ENCODE results near the gene ADGRD1. TPM values are rescaled to one million over a fixed set of nuclear protein-coding genes. Genes with fewer than 3 reads are reported as not detected.

The ADGRD1 gene
- total RNA-seq, 1 donor from 2014 or later, result 0.47 TPM

DNA sequence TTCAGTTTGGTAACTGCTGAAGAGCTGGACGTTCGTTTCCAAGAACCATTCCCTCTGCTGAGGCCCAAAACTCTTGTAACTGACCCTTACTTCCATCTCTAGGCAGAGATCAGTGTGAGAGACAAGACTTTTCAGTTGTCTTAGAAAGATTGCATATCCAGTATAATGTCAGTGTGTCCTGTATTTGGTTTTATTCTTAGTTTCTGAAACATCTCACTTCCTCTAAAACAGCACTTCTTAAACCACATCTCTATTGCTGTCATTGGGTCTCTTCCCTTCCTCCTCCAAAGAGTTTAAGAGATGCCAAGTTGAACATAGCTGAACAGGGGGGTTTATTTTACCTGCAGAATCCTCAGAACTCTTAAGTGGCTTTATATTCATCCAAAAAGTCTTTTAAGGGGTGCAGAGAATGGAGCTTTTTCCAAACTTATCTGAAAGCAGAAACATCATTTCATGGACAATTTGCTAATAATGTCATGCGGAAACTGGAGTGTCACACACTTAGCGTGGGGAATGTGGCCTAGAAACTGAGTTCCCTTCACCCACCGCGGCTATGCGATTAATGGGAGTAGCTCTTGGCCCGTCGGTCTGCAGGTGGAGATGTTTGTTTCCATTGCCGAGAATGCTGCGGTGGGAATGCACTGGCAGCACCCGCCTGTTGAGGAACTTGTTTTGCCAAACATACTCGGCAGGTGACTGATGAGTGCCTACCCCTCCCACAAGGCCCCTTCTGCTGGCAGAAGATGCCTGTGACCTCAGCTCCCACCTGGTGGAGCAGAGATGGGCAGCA is 148.2 kb downstream of the ADGRD1 start:
- Mint-ChIP-seq H3K4me1 (peaks cover 15% of the 10 kb centered on the region), H3K4me3 (no peak overlapping the region), H3K36me3 (ENCODE audit: low read depth) (no peaks in the 10 kb centered on the region), H3K27ac (no peak overlapping the region), H3K9me3 (no peaks in the 10 kb centered on the region), H3K27me3 (peaks cover 8% of the 10 kb centered on the region)
- TF ChIP-seq, protein P1, sequence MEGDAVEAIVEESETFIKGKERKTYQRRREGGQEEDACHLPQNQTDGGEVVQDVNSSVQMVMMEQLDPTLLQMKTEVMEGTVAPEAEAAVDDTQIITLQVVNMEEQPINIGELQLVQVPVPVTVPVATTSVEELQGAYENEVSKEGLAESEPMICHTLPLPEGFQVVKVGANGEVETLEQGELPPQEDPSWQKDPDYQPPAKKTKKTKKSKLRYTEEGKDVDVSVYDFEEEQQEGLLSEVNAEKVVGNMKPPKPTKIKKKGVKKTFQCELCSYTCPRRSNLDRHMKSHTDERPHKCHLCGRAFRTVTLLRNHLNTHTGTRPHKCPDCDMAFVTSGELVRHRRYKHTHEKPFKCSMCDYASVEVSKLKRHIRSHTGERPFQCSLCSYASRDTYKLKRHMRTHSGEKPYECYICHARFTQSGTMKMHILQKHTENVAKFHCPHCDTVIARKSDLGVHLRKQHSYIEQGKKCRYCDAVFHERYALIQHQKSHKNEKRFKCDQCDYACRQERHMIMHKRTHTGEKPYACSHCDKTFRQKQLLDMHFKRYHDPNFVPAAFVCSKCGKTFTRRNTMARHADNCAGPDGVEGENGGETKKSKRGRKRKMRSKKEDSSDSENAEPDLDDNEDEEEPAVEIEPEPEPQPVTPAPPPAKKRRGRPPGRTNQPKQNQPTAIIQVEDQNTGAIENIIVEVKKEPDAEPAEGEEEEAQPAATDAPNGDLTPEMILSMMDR (IDR thresholded peaks at IDR 0.05), result no peak
- CTCF ChIA-PET, result interaction anchor here (1.2 to 1.5 kb wide), 2 partner anchors 30 to 31 kb away, joined by 3 read pairs; no protein-coding TSS in a partner anchor
- DNase-seq, result no peak
- ATAC-seq (ENCODE audit: low read depth), result peak; percentile 38
- intact Hi-C loops (cut with micrococcal nuclease), result loop anchor here (10.0 kb wide), 1 partner anchor 623 kb away; no protein-coding TSS in a partner anchor
- POLR2A ChIA-PET, result no interaction called here

DNA sequence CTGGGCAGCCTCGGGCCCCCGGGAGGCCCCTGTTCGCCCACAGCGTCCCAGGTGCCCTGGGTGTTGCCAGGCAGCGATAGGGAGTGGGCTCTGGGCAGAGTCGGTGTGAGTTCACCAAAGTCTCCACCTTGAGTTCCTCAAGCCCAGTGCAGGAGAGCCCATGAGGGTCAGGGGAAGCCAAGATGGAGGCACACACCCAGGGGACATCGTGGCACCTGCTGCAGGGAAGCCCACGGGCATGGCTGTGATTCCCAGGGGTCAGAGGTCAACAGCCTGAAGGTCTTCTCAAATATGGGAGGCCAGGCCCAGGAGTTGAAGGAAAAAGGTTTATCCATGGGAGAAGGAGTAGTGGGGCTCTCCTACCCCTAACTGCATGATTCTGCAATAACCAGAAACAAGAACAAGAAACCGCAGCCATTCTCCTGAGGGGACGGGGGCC is 148.8 kb downstream of the ADGRD1 start:
- TF ChIP-seq, protein P1 (IDR thresholded peaks at IDR 0.05), result no peak
- H3K4me3 Mint-ChIP-seq, result no peak overlapping the region
- CTCF ChIA-PET, result interaction anchor here (1.2 to 4.1 kb wide), 2 partner anchors 30 kb away, joined by 3 to 43 read pairs; no protein-coding TSS in a partner anchor
- H3K27ac Mint-ChIP-seq, result no peak overlapping the region
- intact Hi-C loops (cut with micrococcal nuclease), result loop anchor here (10.0 kb wide), 1 partner anchor 622 kb away; no protein-coding TSS in a partner anchor
- peaks cover 15% of the 10 kb centered on the region for H3K4me1 Mint-ChIP-seq
- peak; percentile 9 for DNase-seq
- H3K36me3 Mint-ChIP-seq (ENCODE audit: low read depth), result no peaks in the 10 kb centered on the region
- ATAC-seq (ENCODE audit: low read depth), result no peak
- no peaks in the 10 kb centered on the region for H3K9me3 Mint-ChIP-seq
- peaks cover 8% of the 10 kb centered on the region for H3K27me3 Mint-ChIP-seq
- POLR2A ChIA-PET, result no interaction called here

DNA sequence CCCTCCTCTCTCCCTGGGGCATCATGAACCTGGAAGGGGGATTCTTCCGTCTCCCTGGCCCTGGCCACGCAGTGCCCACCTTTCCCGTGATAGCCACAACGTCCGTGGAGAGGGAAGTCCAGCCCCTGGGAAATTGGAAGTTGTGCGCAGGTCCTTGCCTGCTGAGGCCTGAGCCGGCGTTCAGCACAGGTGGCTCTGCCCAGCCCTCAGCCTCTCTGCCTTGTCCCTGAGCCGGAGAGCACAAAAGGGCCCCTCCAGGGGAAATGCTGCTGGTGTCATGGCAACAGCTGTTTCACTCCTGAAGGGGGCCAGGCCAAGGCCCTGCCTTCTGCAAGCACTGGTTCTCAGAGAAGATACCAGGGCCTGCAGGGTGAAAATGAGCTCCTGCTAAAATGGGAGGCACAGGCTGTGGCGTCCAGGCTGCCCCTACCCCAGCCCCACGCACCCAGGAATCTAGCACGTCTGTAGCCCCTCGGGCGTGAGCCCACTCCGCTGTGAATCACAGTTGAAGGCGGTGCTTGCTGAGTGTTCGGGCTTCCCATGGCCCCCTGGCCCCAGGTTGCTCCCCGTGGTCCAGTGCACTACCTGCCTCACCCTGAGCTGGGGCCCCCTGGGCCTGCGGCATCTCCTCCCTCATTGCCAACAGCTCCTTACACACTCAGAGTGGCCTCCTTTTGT is 149.4 kb downstream of the ADGRD1 start:
- H3K4me1 Mint-ChIP-seq, result peaks cover 15% of the 10 kb centered on the region
- H3K9me3 Mint-ChIP-seq, result no peaks in the 10 kb centered on the region
- TF ChIP-seq, protein P1 (IDR thresholded peaks at IDR 0.05), result no peak
- no peak overlapping the region for H3K4me3 Mint-ChIP-seq
- no peak overlapping the region for H3K27ac Mint-ChIP-seq
- ChIA-PET POLR2A (no interaction called here), CTCF (interaction anchor here (0.9 to 4.1 kb wide), 4 partner anchors 8 to 727 kb away, joined by 3 to 43 read pairs (median 8); no protein-coding TSS in a partner anchor)
- DNase-seq (peak; percentile 10), ATAC-seq (ENCODE audit: low read depth) (no peak)
- no peaks in the 10 kb centered on the region for H3K36me3 Mint-ChIP-seq (ENCODE audit: low read depth)
- intact Hi-C loops (cut with micrococcal nuclease), result loop anchor here (10.0 kb wide), 1 partner anchor 622 kb away; no protein-coding TSS in a partner anchor
- H3K27me3 Mint-ChIP-seq, result peaks cover 8% of the 10 kb centered on the region

DNA sequence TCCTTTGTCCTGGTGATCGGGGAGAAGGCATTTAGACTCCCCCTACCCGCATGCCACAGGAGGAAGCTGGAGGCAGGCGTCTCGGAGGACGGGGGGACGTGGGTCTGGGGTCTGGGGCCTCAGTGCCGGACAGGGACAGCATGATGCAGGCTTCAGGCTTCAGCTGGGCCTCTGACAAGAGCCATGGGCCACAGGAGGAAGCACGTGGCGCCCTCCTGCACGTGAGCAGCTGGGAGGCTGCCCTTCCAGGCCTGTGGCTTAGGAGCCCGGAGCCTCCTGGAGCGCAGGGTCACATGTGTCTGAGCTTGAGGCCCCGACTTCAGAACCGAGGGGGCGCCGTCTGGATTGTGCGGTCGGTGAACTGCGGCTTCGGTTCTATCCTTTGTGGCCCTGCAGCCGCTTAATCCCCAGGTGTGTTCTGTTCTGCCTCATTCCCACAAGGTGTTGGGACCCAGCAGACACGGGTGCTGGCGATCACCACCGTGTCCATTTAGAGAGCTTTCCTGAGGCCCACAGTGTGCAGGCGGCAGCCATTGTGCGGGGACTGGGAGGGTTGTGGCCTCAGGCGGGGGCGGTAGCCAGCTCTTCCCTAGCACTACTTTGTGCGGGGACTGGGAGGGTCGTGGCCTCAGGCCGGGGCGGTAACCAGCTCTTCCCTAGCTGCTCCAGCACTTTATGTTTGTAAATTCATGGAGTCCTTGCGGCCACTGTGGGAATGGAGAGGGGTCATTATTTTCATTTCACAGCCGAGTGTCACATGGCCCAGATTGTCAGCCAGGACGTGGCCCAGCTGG is 150.2 kb downstream of the ADGRD1 start:
- CTCF ChIA-PET, result interaction anchor here (0.9 to 4.1 kb wide), 13 partner anchors 8 to 726 kb away, joined by 3 to 43 read pairs (median 5); no protein-coding TSS in a partner anchor
- TF ChIP-seq, protein P1 (IDR thresholded peaks at IDR 0.05), result no peak
- Mint-ChIP-seq H3K4me3 (no peak overlapping the region), H3K27me3 (peaks cover 8% of the 10 kb centered on the region), H3K9me3 (no peaks in the 10 kb centered on the region), H3K27ac (no peak overlapping the region), H3K36me3 (ENCODE audit: low read depth) (no peaks in the 10 kb centered on the region), H3K4me1 (peaks cover 15% of the 10 kb centered on the region)
- DNase-seq (peak; percentile 11), ATAC-seq (ENCODE audit: low read depth) (no peak)
- POLR2A ChIA-PET, result interaction anchor here (0.8 kb wide), 1 partner anchor 29 kb away, joined by 3 read pairs; no protein-coding TSS in a partner anchor
- intact Hi-C loops (cut with micrococcal nuclease), result loop anchor here (1.0 to 10.0 kb wide), 5 partner anchors 28 to 897 kb away; no protein-coding TSS in a partner anchor

All from activated B cell treated with CpG ODN at 0.5 μM for 24 hours (primary cell).